ENCODE data around the gene SEC24D.

The SEC24D gene

DNA sequence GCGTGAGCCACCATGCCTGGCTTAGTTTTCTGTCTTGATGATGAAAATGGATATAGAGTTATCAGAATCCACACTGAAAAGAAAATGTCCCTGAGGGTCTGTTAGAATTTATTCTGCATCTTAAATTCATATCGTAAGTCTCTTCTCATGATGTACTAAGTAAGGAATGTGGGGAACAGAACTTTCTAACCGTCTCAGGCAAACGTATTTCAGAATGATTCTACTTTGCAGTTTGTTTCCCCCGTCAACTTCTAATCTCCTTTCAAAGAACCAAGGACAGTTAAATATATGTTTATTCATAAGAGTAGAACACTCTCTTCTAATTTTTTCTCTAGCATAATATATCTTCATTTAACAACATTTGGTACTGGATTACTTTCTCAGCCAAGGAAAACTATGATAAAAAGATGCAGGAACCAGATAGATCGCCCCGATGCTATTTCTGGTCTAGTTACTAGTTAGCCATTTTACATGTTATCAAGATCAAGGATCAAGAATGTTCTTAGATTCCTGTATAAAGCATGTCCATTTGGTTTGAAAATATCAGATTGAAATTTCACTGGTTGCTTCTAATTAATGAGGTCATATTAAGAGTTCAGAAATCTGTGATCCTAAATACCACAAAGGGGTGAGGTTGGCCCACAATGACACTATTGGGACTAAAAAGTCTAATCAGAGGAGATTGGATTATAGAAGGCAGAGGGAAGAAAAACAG lies 101.3 kb downstream of the SEC24D start:
- DNase-seq (ENCODE audit: insufficient read length, low spot score): no peak
- TF ChIP-seq, protein P1, sequence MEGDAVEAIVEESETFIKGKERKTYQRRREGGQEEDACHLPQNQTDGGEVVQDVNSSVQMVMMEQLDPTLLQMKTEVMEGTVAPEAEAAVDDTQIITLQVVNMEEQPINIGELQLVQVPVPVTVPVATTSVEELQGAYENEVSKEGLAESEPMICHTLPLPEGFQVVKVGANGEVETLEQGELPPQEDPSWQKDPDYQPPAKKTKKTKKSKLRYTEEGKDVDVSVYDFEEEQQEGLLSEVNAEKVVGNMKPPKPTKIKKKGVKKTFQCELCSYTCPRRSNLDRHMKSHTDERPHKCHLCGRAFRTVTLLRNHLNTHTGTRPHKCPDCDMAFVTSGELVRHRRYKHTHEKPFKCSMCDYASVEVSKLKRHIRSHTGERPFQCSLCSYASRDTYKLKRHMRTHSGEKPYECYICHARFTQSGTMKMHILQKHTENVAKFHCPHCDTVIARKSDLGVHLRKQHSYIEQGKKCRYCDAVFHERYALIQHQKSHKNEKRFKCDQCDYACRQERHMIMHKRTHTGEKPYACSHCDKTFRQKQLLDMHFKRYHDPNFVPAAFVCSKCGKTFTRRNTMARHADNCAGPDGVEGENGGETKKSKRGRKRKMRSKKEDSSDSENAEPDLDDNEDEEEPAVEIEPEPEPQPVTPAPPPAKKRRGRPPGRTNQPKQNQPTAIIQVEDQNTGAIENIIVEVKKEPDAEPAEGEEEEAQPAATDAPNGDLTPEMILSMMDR (IDR thresholded peaks at IDR 0.05; ENCODE audit: insufficient read depth, missing control alignments): no peak
- FAIRE-seq: no peak

DNA sequence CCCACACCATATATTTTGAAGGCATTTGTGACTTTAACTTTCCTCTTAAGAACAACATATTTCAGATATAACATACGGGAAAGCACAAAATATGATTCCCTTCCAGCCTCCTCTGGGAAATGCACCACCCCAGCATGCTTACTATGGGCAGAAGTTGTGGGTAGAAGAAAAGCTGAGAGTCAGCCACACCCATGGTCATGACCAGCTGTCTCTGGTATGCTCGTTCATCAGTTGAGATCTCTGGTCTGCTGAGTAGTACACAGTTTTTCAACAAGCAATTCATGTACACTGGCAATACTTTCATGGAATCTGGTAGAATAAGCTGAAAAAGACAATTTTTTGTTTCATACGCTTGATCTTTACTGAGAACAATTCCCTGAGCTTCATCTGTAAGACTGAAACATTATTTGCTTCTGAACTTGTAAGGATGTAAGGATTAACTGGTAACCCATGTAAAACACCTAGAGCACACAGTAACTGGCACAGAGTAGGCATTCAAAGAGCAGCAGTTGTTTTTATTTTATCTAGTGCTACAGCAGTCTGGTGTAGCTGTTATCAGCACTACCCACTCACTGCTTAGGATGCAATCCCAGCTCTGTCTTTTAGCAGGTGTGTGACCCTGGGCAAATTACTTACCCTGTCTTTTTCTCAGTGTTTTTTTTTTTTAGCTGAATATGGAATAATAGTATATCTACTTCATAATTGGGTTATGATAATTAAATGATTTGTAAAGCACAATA lies 103.2 kb downstream of the SEC24D start:
- DNase-seq (ENCODE audit: insufficient read length, low spot score) (no peak), FAIRE-seq (no peak)
- TF ChIP-seq, protein P1 (IDR thresholded peaks at IDR 0.05; ENCODE audit: insufficient read depth, missing control alignments): no peak

DNA sequence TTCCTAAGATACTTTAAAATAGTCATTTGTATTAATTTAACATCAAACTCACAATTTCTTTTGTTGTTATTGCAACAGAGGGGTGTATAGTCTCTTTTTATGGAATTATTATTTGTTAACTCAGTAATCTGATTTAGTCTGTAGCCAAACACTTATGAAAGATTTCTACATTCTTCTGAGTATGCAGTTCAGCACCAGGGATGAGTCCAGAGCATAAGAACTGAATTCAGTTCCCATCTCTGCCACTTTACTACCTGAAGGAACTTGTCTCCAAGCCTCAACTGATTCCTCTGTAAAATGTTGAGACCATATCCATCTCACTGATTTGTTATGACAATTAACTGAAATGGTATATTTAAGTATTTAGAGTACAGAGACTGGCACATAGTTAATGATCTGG lies 105.2 kb downstream of the SEC24D start:
- FAIRE-seq (no peak), DNase-seq (ENCODE audit: insufficient read length, low spot score) (no peak)
- TF ChIP-seq, protein P1 (IDR thresholded peaks at IDR 0.05; ENCODE audit: insufficient read depth, missing control alignments): no peak

DNA sequence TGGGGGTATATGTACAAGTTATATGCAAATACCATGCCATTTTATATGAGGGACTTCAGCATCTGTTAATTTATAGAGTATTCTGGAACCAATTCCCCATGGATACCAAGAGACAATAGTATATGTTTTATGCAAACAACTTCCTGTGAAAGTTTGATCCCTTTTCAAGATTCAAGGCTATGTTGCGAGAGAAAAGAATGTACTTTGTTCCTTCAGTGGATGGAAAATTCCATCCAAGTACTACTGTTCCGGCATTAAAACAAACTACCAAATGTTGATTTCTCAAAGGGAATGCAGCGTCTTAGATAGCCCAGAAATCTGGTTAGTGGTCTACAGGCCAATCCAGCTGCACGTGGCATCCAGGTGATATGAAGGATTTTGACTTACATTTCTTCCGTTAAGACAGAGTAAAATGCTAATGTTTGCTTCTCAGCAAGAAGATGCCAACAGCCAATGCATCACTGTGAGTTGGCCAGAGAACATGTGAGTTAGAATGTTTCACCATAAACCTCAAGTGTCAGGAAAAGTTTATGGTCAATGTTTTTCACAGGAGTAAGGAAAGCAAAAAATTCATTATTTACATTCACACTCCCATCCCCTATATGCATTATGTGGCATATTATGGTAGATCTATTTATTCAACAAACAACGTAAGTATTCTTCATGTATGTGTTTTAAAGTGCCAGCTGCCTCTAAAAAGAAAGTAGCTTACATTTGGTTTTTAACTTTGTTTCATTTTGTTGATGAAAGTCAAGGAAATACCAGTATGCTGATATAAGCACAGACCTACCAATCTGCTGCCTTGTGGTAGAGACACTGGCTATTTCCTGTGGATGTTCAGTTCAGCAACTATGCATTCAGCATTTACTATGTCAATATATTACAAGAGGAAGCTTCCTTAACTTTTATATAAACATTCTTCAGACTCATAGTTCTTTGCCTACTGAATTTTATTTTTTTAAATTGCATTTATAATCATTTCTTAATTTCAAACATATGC lies 106.3 kb downstream of the SEC24D start:
- no peak for DNase-seq (ENCODE audit: insufficient read length, low spot score)
- TF ChIP-seq, protein P1 (IDR thresholded peaks at IDR 0.05; ENCODE audit: insufficient read depth, missing control alignments): no peak
- no peak for FAIRE-seq

DNA sequence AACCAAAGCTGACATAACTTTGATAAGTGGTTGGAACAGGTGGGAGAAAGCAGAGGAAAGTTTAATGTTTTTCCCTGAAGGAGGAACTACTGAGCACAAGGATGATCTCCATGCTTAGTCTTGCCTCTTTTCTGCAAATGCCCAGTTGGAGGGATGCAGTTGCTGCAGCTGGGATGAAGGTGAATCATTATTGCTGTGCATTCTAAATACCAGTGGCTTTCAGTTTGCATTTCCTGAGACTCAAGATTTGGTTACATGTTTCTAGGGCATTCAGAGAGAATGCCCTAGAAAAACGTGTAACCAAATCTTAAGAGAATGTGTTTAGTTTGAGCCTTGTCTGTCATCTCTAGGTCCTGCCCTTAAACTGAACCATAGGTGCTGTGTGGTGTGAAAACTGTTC lies 108.6 kb downstream of the SEC24D start:
- DNase-seq (ENCODE audit: insufficient read length, low spot score) (no peak), FAIRE-seq (no peak)
- TF ChIP-seq, protein P1 (IDR thresholded peaks at IDR 0.05; ENCODE audit: insufficient read depth, missing control alignments): no peak

DNA sequence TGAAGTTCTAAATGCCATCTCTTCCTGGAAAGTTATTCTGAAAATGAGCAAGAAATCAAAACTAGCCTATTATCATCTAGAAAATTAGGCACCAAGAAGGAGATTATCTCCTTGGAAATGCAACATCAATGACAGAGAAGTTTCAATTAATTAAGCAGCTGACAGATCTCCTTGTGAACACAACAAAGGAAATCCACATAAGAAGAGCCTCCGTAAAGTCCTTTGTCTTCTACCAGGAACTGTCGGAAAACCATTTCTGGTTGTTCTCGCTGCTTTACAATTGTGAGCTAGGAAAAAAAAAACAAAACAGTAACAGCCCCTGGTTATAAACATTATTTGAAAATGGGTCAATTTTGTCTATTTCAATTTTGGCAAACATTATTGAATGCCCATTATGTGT lies 112.6 kb downstream of the SEC24D start:
- TF ChIP-seq, protein P1 (IDR thresholded peaks at IDR 0.05; ENCODE audit: insufficient read depth, missing control alignments): no peak
- DNase-seq (ENCODE audit: insufficient read length, low spot score): no peak
- FAIRE-seq: no peak

Data from D721Med (cell line).